ENCODE measurements around the gene MDN1. TPM values are rescaled to one million over a fixed set of nuclear protein-coding genes. Genes with fewer than 3 reads are reported as not detected.

MDN1 gene
- total and polyA plus RNA-seq, 2 of the 8 experiments (the other 6 are each of a cell fraction or from before 2014, with no cell fraction given), result 53.5 to 179 TPM

GRCh38 chr6:89817481-89817880 is 2.1 kb downstream of the MDN1 start (continued):
- TF ChIP-seq CHD7 (IDR thresholded peaks at IDR 0.05; ENCODE audit: insufficient replicate concordance, low read length) (peak; percentile 50), EGR1 (IDR thresholded peaks at IDR 0.05; ENCODE audit: borderline replicate concordance, low read depth, low read length) (no peak), SUZ12 (IDR thresholded peaks at IDR 0.05; ENCODE audit: low read length) (no peak), GTF2F1 (IDR thresholded peaks at IDR 0.05; ENCODE audit: borderline replicate concordance, low read depth, low read length) (no peak), YY1 (IDR thresholded peaks at IDR 0.05; ENCODE audit: low read depth, low read length) (no peak), CHD2 (IDR thresholded peaks at IDR 0.05; ENCODE audit: low read length) (no peak), CBX5 (IDR thresholded peaks at IDR 0.05; ENCODE audit: low read depth, low read length) (no peak), SP1 (IDR thresholded peaks at IDR 0.05; ENCODE audit: low read depth, low read length) (peak; percentile 81), RFX5 (IDR thresholded peaks at IDR 0.05; ENCODE audit: borderline replicate concordance, low read depth, low read length) (no peak), SIN3A (conservative IDR thresholded peaks at IDR 0.05 in 1 of 2, IDR thresholded peaks at IDR 0.05 in 1 of 2; ENCODE audit: low read depth in 1 of 2, low read length in 2 of 2) (0 out of 4 replicates have a peak, but pooled peaks have one; percentile 34 to 57), POU5F1 (IDR thresholded peaks at IDR 0.05; ENCODE audit: low read depth, low read length) (no peak)
- TF ChIP-seq, protein P1, sequence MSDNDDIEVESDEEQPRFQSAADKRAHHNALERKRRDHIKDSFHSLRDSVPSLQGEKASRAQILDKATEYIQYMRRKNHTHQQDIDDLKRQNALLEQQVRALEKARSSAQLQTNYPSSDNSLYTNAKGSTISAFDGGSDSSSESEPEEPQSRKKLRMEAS (IDR thresholded peaks at IDR 0.05), result 0 out of 2 replicates have a peak, but pooled peaks have one; percentile 13
